Vagina (tissue), 2 donors: ENCODE measurements around the gene MFSD6.

ENCODE experiments used
- POLR2A ChIP-seq, 2 donors: fragments of 450-650 bp; IDR thresholded peaks; one replicate each; pipeline ENCODE4 v1.6.1; 2017; ENCODE audit warnings: antibody characterized with exemption in 2 of 2, mild to moderate bottlenecking in 2 of 2, moderate library complexity in 2 of 2
- TF ChIP-seq, protein P1 (sequence below), 3 experiments: fragments of 450-650 bp in 2 of 3; fragments of 200-600 bp in 1 of 3; sonication (generic) in 1 of 3; IDR thresholded peaks; one replicate each; pipeline ENCODE4 v1.5.1; 2017 to 2019; ENCODE audit warnings: antibody characterized with exemption in 3 of 3, mild to moderate bottlenecking in 2 of 3, moderate library complexity in 2 of 3

GRCh38 chr2:190446750-190447516, 38.8 kb downstream of the MFSD6 start:
- TF ChIP-seq POLR2A (IDR thresholded peaks at IDR 0.05): no peak
- TF ChIP-seq, protein P1, sequence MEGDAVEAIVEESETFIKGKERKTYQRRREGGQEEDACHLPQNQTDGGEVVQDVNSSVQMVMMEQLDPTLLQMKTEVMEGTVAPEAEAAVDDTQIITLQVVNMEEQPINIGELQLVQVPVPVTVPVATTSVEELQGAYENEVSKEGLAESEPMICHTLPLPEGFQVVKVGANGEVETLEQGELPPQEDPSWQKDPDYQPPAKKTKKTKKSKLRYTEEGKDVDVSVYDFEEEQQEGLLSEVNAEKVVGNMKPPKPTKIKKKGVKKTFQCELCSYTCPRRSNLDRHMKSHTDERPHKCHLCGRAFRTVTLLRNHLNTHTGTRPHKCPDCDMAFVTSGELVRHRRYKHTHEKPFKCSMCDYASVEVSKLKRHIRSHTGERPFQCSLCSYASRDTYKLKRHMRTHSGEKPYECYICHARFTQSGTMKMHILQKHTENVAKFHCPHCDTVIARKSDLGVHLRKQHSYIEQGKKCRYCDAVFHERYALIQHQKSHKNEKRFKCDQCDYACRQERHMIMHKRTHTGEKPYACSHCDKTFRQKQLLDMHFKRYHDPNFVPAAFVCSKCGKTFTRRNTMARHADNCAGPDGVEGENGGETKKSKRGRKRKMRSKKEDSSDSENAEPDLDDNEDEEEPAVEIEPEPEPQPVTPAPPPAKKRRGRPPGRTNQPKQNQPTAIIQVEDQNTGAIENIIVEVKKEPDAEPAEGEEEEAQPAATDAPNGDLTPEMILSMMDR (IDR thresholded peaks at IDR 0.05): no peak
